HepG2 (cell line): ENCODE results near the gene RPEL1. TPM values are rescaled to one million over a fixed set of nuclear protein-coding genes. Genes with fewer than 3 reads are reported as not detected.

Source experiments
- ATAC-seq: fragments of 200-7000 bp; cut with Tn5 transposase; 3 replicates; pipeline ENCODE4 v1.9.1; 2020; ENCODE audit warnings: mild to moderate bottlenecking, moderate library complexity
- BruUV-seq: library from RNA; stranded (reverse); fragments of 400-500 nt; replicated peaks from 2 replicates; lab custom pipeline; 2021; lab: Mats Ljungman, UMichigan
- CTCF ChIA-PET: fragments of 300-600 bp; formaldehyde crosslinking; extraction: SDS; loops from one replicate; lab custom pipeline; 2021; ENCODE audit warnings: low total read pairs, inconsistent platforms, low intra/inter-chr PET ratio; lab: Yijun Ruan, JAX
- POLR2A ChIA-PET: fragments of 350-600 bp; sonication (Branson Sonifier 250); formaldehyde crosslinking; loops from one replicate; lab custom pipeline; 2020; ENCODE audit warnings: antibody characterized with exemption, inconsistent platforms; lab: Yijun Ruan, JAX
- DNase-seq: peaks from one replicate; pipeline ENCODE4 v3.0.0-alpha.2; 2015; ENCODE audit warnings: low spot score
- FAIRE-seq: peaks from 3 replicates; lab custom pipeline; 2011; peaks lifted over from hg19 to GRCh38; lab: Jason Lieb, UNC
- H2AFZ ChIP-seq: one replicate; pipeline ENCODE4 v1.6.1; 2011; ENCODE audit warnings: low read length, inconsistent platforms
- H3K27ac ChIP-seq: fragments of 300-600 bp; 3 replicates; pipeline ENCODE4 v1.8.0; 2011; ENCODE audit warnings: mixed run types, mild to moderate bottlenecking, mixed read lengths, low read length, inconsistent platforms; ENCODE audit not compliant: insufficient read depth; ENCODE audit errors: extremely low read length
- H3K27me3 ChIP-seq, 2 experiments: fragments of 200-600 bp in 1 of 2; 2 replicates in 1 of 2; 3 replicates in 1 of 2; pipeline versions ENCODE4 v1.6.0 to v1.8.0; 2011; ENCODE audit warnings: low read length in 2 of 2, mild to moderate bottlenecking in 2 of 2, moderate library complexity in 2 of 2, inconsistent platforms in 1 of 2; ENCODE audit not compliant: insufficient read depth in 2 of 2, control insufficient read depth in 1 of 2
- H3K36me3 ChIP-seq, 2 experiments: fragments of 200-600 bp in 1 of 2; replicated peaks in 1 of 2; 2 replicates in 1 of 2; 3 replicates in 1 of 2; pipeline versions ENCODE4 v1.5.1 to v1.8.0; 2011; ENCODE audit warnings: low read length in 2 of 2, inconsistent platforms in 1 of 2; ENCODE audit not compliant: insufficient read depth in 2 of 2, control insufficient read depth in 1 of 2
- H3K4me1 ChIP-seq: 2 replicates; pipeline ENCODE4 v1.5.1; 2012; ENCODE audit warnings: low read length, inconsistent platforms; ENCODE audit not compliant: insufficient read depth
- H3K4me2 ChIP-seq: 2 replicates; pipeline ENCODE4 v1.6.0; 2011; ENCODE audit warnings: low read depth, low read length, inconsistent platforms
- H3K4me3 ChIP-seq, 3 experiments: fragments of 200-600 bp in 1 of 3; sonication (generic), shearing (Covaris generic) in 1 of 3; replicated peaks in 1 of 3; 2 replicates each; pipeline ENCODE4 v1.5.1; 2011 to 2016; ENCODE audit warnings: low read length in 3 of 3, inconsistent platforms in 2 of 3, low read depth in 2 of 3, mild to moderate bottlenecking in 2 of 3, control low read depth in 1 of 3, mixed read lengths in 1 of 3; ENCODE audit not compliant: insufficient read depth in 1 of 3
- H3K79me2 ChIP-seq: one replicate; pipeline ENCODE4 v1.6.1; 2011; ENCODE audit warnings: low read length, inconsistent platforms; ENCODE audit not compliant: insufficient read depth
- H3K9ac ChIP-seq: 2 replicates; pipeline ENCODE4 v1.6.0; 2011; ENCODE audit warnings: mild to moderate bottlenecking, low read depth, low read length, inconsistent platforms; ENCODE audit not compliant: insufficient read depth
- H3K9me3 ChIP-seq: 2 replicates; pipeline ENCODE4 v1.5.1; 2012; ENCODE audit warnings: mild to moderate bottlenecking, low read length
- H4K20me1 ChIP-seq: 2 replicates; pipeline ENCODE4 v1.6.0; 2011; ENCODE audit warnings: inconsistent platforms, mild to moderate bottlenecking, low read length, moderate library complexity; ENCODE audit not compliant: insufficient read depth
- FOSL2 ChIP-seq: sonication (generic); formaldehyde crosslinking; IDR thresholded peaks from 2 replicates; pipeline ENCODE4 v1.4.0; 2020; ENCODE audit warnings: missing genetic modification reagents
- MEIS2 ChIP-seq: sonication (generic); formaldehyde crosslinking; IDR thresholded peaks from 2 replicates; pipeline ENCODE4 v1.9.0; 2021; ENCODE audit warnings: mild to moderate bottlenecking, missing genetic modification reagents
- WGBS: methylation state at CpG from one replicate; pipeline ENCODE4 v1.1.6; 2017; ENCODE audit warnings: low lambda C conversion rate; 5-methylcytosine and 5-hydroxymethylcytosine counted together
- in situ Hi-C: cut with HindIII; loops from 2 replicates; pipeline ENCODE4 v1.10.0; 2017; ENCODE audit warnings: low pct_unique_long_range_greater_than_20kb; ENCODE audit not compliant: extremely low pct_ligation_motif_present
- intact Hi-C: fragments of 100-400 bp; cut with micrococcal nuclease; formaldehyde crosslinking; loops from one replicate; pipeline ENCODE4 v1.10.0; 2022; ENCODE audit not compliant: unreplicated experiment
- polyA plus RNA-seq, 8 experiments: library from polyadenylated mRNA; depleted of rRNA in 3 of 8; stranded (reverse) in 7 of 8; unstranded in 1 of 8; fragments of >200 nt; fragmentation: Illumina TruSeq in 4 of 8; extraction: Trizol in 4 of 8; gene quantifications; 2 replicates each; pipeline versions ENCODE4 v1.2.1 to v1.2.3, GENCODE V29; 2011 to 2016; ENCODE audit warnings: low read depth in 4 of 8, missing spikeins in 1 of 8, mixed read lengths in 1 of 8; ENCODE audit not compliant: insufficient read depth in 1 of 8
- total RNA-seq, 5 experiments: library from RNA; depleted of rRNA; stranded (reverse); fragments of >200 nt; fragmentation: Illumina TruSeq; extraction: Trizol; gene quantifications; 2 replicates each; pipeline ENCODE4 v1.2.3, GENCODE V29; 2016; ENCODE audit warnings: low read depth in 1 of 5
- TF ChIP-seq, protein P1 (sequence below), 2 experiments: fragments of 450-650 bp in 1 of 2; sonication (generic) in 1 of 2; formaldehyde crosslinking in 1 of 2; IDR thresholded peaks; 2 replicates each; pipeline versions ENCODE4 v1.6.1 to v1.8.0; 2016 to 2022; ENCODE audit warnings: antibody characterized with exemption in 1 of 2, mild to moderate bottlenecking in 1 of 2, missing genetic modification reagents in 1 of 2
- TF ChIP-seq, protein P2 (sequence below): sonication (generic); formaldehyde crosslinking; IDR thresholded peaks from 2 replicates; pipeline ENCODE4 v1.4.0; 2020; ENCODE audit warnings: missing genetic modification reagents, borderline replicate concordance

The RPEL1 gene
- total and polyA plus RNA-seq, 2 of the 13 experiments (the other 11 are each of a cell fraction or from before 2014, with no cell fraction given): 0.04 to 0.07 TPM

DNA sequence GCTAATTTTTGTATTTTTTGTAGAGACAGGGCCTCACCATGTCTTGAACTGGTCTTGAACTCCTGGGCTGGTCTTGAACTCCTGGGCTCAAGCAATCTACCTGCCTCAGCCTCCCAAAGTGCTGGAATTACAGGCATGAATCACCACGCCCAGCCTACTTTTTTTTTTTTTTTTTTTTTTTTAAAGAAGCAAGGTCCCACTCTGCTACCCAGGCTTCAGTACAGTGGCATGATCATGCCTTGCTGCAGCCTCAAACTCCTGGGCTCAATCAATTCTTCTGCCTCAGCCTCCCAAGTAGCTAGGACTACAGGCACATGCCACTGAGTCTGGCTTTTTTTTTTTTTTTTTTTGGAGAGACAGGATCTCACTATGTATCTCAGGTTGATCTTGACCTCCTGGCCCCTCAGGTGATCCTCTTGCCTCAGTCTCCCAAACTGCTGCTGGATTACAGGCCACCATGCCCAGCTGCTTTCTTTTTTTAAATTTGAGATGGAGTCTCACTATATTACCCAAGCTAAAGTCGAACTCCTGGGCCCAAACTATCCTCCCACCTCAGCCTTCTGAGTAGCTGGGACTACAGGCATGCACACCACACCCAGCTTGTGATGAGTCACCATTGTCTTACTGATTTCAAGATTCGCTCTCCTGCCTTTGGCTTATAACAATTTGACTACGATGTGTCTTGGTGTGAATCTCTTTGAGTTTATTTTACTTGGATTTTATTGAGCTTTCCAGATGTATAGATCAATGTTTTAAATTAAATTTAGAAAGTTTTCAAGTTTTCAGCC is 9.0 kb downstream of the RPEL1 start:
- no TSS peak for BruUV-seq
- peaks cover 5% of the 10 kb centered on the region; the same call in 1 of the 2 replicates for H3K9me3 ChIP-seq
- ATAC-seq (no peak), FAIRE-seq (no peak), DNase-seq (no peak)
- H3K4me2 ChIP-seq: no peak overlapping the region
- no peaks in the 10 kb centered on the region for H3K27me3 ChIP-seq
- H2AFZ ChIP-seq: no peak overlapping the region
- no peaks in the 10 kb centered on the region for H4K20me1 ChIP-seq
- H3K27ac ChIP-seq: no peak overlapping the region
- WGBS: 23% methylated on average over 4 of the region's 4 CpGs
- no peaks in the 10 kb centered on the region for H3K79me2 ChIP-seq
- peaks cover 4% of the 10 kb centered on the region for H3K4me1 ChIP-seq
- POLR2A ChIA-PET: no interaction called here
- in situ Hi-C loops (no loop called here), intact Hi-C loops (no loop called here)
- TF ChIP-seq MEIS2: no peak
- 0 out of 2 replicates have a peak, but pooled peaks have one; percentile 8 for TF ChIP-seq FOSL2 (CRISPR knock-in tag)
- no peak overlapping the region for H3K4me3 ChIP-seq
- CTCF ChIA-PET: no interaction called here
- H3K36me3 ChIP-seq: no peaks in the 10 kb centered on the region
- H3K9ac ChIP-seq: no peak overlapping the region

DNA sequence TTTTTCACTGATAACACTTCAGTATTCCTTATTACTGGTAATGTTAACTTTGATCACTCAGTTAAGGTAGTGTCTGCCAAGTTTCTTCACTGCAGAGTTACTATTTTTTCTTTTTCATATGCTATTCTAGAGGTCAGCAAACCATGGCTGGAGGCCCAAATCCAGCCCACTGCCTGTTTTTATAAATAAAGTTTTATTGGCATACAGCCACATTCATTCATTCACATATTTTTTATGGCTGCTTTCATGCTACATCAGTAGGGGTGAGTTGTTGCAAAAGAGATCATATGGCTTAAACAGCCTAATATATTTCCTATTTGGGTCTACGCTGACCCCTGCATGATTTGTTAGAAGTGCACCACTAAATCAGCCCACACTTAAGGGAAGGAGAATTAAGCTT is 10.9 kb downstream of the RPEL1 start:
- H3K79me2 ChIP-seq: no peaks in the 10 kb centered on the region
- H3K4me3 ChIP-seq: no peak overlapping the region
- DNase-seq (no peak), FAIRE-seq (no peak), ATAC-seq (no peak)
- no TSS peak for BruUV-seq
- 89% methylated on average over 1 of the region's 1 CpG for WGBS
- intact Hi-C loops (no loop called here), in situ Hi-C loops (no loop called here)
- H3K36me3 ChIP-seq: no peaks in the 10 kb centered on the region
- peaks cover 20% of the 10 kb centered on the region for H3K4me1 ChIP-seq
- no peaks in the 10 kb centered on the region for H3K27me3 ChIP-seq
- H3K27ac ChIP-seq: no peak overlapping the region
- H4K20me1 ChIP-seq: no peaks in the 10 kb centered on the region
- H2AFZ ChIP-seq: no peak overlapping the region
- ChIA-PET POLR2A (no interaction called here), CTCF (no interaction called here)
- H3K9me3 ChIP-seq: peaks cover 10% of the 10 kb centered on the region; the same call in 1 of the 2 replicates
- no peak overlapping the region for H3K9ac ChIP-seq
- no peak overlapping the region for H3K4me2 ChIP-seq
- TF ChIP-seq, protein P1, sequence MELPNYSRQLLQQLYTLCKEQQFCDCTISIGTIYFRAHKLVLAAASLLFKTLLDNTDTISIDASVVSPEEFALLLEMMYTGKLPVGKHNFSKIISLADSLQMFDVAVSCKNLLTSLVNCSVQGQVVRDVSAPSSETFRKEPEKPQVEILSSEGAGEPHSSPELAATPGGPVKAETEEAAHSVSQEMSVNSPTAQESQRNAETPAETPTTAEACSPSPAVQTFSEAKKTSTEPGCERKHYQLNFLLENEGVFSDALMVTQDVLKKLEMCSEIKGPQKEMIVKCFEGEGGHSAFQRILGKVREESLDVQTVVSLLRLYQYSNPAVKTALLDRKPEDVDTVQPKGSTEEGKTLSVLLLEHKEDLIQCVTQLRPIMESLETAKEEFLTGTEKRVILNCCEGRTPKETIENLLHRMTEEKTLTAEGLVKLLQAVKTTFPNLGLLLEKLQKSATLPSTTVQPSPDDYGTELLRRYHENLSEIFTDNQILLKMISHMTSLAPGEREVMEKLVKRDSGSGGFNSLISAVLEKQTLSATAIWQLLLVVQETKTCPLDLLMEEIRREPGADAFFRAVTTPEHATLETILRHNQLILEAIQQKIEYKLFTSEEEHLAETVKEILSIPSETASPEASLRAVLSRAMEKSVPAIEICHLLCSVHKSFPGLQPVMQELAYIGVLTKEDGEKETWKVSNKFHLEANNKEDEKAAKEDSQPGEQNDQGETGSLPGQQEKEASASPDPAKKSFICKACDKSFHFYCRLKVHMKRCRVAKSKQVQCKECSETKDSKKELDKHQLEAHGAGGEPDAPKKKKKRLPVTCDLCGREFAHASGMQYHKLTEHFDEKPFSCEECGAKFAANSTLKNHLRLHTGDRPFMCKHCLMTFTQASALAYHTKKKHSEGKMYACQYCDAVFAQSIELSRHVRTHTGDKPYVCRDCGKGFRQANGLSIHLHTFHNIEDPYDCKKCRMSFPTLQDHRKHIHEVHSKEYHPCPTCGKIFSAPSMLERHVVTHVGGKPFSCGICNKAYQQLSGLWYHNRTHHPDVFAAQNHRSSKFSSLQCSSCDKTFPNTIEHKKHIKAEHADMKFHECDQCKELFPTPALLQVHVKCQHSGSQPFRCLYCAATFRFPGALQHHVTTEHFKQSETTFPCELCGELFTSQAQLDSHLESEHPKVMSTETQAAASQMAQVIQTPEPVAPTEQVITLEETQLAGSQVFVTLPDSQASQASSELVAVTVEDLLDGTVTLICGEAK (IDR thresholded peaks at IDR 0.05): 0 out of 2 replicates have a peak, but pooled peaks have one; percentile 14
- TF ChIP-seq, protein P1 (CRISPR knock-in tag; IDR thresholded peaks at IDR 0.05): no peak; the same call in 1 of the 2 replicates
- TF ChIP-seq, protein P2, sequence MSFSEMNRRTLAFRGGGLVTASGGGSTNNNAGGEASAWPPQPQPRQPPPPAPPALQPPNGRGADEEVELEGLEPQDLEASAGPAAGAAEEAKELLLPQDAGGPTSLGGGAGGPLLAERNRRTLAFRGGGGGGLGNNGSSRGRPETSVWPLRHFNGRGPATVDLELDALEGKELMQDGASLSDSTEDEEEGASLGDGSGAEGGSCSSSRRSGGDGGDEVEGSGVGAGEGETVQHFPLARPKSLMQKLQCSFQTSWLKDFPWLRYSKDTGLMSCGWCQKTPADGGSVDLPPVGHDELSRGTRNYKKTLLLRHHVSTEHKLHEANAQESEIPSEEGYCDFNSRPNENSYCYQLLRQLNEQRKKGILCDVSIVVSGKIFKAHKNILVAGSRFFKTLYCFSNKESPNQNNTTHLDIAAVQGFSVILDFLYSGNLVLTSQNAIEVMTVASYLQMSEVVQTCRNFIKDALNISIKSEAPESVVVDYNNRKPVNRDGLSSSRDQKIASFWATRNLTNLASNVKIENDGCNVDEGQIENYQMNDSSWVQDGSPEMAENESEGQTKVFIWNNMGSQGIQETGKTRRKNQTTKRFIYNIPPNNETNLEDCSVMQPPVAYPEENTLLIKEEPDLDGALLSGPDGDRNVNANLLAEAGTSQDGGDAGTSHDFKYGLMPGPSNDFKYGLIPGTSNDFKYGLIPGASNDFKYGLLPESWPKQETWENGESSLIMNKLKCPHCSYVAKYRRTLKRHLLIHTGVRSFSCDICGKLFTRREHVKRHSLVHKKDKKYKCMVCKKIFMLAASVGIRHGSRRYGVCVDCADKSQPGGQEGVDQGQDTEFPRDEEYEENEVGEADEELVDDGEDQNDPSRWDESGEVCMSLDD (CRISPR knock-in tag): no peak
